GM23338 (cell line): ENCODE results near the gene DDX4.

Experiments
- ZNF114 ChIP-seq: fragments of 250-450 bp; sonication (Bioruptor Pico); IDR thresholded peaks from 2 replicates; pipeline ENCODE4 v1.5.0; 2020; ENCODE audit warnings: mild to moderate bottlenecking, moderate library complexity
- TF ChIP-seq, protein P1 (sequence below), 2 experiments: fragments of 200-600 bp in 1 of 2; sonication (generic) in 1 of 2; conservative IDR thresholded peaks; 2 replicates each; pipeline versions ENCODE4 v1.5.1 to v1.6.1; 2016 to 2017; ENCODE audit warnings: antibody characterized with exemption in 2 of 2, low read depth in 2 of 2, mild to moderate bottlenecking in 2 of 2, moderate library complexity in 1 of 2

DNA sequence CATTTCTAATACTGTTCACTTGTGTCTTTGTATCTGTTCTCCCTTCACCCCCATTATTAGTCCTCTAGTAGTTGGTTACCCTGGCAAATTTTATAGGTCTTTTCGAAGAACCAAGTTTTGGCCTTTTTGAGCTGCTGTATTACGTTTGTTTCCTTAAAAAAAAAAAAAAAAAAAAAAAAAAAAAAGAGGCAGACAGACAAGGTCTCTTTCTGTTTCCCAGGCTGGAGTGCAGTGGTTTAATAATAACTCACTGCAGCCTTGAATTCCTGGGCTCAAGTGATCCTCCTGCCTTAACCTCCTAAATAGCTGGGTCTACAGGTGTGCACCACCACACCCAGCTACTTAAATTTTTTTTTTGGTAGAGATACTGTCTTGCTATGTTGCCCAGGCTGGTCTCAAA is 20.9 kb downstream of the DDX4 start:
- no peak for TF ChIP-seq ZNF114 (CRISPR knock-in tag)
- TF ChIP-seq, protein P1, sequence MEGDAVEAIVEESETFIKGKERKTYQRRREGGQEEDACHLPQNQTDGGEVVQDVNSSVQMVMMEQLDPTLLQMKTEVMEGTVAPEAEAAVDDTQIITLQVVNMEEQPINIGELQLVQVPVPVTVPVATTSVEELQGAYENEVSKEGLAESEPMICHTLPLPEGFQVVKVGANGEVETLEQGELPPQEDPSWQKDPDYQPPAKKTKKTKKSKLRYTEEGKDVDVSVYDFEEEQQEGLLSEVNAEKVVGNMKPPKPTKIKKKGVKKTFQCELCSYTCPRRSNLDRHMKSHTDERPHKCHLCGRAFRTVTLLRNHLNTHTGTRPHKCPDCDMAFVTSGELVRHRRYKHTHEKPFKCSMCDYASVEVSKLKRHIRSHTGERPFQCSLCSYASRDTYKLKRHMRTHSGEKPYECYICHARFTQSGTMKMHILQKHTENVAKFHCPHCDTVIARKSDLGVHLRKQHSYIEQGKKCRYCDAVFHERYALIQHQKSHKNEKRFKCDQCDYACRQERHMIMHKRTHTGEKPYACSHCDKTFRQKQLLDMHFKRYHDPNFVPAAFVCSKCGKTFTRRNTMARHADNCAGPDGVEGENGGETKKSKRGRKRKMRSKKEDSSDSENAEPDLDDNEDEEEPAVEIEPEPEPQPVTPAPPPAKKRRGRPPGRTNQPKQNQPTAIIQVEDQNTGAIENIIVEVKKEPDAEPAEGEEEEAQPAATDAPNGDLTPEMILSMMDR (conservative IDR thresholded peaks at IDR 0.05; ENCODE audit: low read depth in 2 of 2): no peak
